ENCODE data around the gene NXPE4.

DNA sequence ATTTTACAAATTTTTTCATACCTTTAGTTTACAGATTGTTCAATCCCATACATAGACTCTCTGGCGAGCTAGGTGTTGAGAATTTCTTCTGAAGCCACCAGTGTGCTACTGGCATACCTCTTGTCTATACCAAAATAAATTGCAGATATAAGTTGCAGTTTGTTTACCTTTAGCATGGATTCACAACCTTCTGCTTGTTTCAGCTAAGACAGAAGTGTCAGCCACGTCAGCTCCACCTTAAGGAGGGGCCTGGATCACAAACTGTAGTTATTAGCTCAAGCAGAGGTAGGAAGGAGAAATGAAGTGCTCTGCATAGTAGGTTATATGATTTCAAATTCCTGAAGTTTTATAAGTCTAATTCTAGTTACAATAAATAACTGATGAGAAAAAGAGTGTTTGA lies at the start of gene NXPE4:
- no peak for TF ChIP-seq CTCF (IDR thresholded peaks at IDR 0.05; ENCODE audit: low read length)
- TF ChIP-seq EZH2 (optimal IDR thresholded peaks at IDR 0.05; ENCODE audit: low read depth, low read length), result no peak
